ENCODE data around the gene KCP.

The KCP gene

GRCh38 chr7:128852537-128853254 is 57.8 kb downstream of the KCP start:
- FAIRE-seq: no peak

GRCh38 chr7:128849804-128850490 is 60.6 kb downstream of the KCP start:
- no peak for FAIRE-seq

GRCh38 chr7:128849156-128849515 is 61.4 kb downstream of the KCP start:
- FAIRE-seq: no peak

GRCh38 chr7:128848289-128849155 is 62.0 kb downstream of the KCP start:
- no peak for FAIRE-seq

- no peak for FAIRE-seq
Measured at GRCh38 chr7:128847721-128848211, 62.7 kb downstream of the KCP start.

DNA sequence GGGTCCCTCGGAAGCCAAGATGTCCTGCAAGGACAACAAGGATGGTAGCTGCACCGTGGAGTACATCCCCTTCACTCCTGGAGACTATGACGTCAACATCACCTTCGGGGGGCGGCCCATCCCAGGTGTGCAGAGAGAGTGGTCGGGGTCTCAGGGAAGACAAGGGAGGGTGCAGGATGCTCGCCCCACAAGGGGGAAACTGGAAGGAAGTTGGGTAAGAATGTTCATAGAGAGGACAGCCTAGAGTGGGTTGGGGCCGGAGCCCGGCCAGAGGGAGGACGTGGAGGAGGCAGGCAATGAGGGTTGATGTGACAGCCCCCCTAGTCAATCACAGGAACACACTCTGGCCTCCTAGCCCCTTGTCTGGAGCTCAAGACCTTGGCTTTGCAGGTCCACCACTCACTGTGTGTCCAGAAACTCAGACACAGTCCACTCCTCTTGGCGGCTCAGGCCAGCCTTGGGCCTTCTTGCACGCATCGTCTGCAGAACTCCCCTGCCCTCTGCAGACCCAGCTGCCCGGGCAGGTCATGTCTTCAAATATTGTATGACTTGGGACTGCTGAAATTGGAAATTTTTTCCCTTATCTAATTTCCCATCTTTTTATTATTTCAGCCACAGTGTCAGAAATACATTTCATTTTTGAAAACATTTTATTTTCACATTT is 63.6 kb downstream of the KCP start:
- no peak for FAIRE-seq

GRCh38 chr7:128845987-128846386 is 64.5 kb downstream of the KCP start:
- FAIRE-seq: no peak

GRCh38 chr7:128845475-128845874 is 65.0 kb downstream of the KCP start:
- no peak for FAIRE-seq

GRCh38 chr7:128844777-128845311 is 65.7 kb downstream of the KCP start:
- no peak for FAIRE-seq

GRCh38 chr7:128843938-128844621 is 66.4 kb downstream of the KCP start:
- FAIRE-seq: no peak

GRCh38 chr7:128842674-128843641 is 67.6 kb downstream of the KCP start:
- FAIRE-seq: no peak

GRCh38 chr7:128841921-128842673 is 68.4 kb downstream of the KCP start:
- no peak for FAIRE-seq

- no peak for FAIRE-seq
Measured at GRCh38 chr7:128841171-128841690, 69.3 kb downstream of the KCP start.

- FAIRE-seq: no peak
Measured at GRCh38 chr7:128840326-128841170, 70.0 kb downstream of the KCP start.

DNA sequence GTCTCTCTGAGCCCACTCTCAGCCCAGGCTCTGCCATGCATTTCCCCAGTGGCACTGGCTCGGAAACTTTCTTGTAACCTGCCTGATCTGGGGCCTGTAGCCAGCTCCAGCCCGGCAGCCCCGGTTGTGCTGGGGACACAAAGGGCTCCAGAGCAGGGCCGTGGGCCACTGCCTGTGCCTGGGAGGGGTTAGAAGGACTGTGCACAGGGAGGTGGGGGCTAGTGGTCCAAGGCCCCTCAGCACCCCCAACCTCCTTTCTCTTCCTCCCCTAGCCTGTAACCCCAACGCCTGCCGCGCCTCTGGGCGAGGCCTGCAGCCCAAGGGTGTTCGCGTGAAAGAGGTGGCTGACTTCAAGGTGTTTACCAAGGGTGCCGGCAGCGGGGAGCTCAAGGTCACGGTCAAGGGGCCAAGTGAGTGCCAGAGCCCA is 70.7 kb downstream of the KCP start:
- FAIRE-seq: no peak

GRCh38 chr7:128838981-128839731 is 71.4 kb downstream of the KCP start:
- no peak for FAIRE-seq

DNA sequence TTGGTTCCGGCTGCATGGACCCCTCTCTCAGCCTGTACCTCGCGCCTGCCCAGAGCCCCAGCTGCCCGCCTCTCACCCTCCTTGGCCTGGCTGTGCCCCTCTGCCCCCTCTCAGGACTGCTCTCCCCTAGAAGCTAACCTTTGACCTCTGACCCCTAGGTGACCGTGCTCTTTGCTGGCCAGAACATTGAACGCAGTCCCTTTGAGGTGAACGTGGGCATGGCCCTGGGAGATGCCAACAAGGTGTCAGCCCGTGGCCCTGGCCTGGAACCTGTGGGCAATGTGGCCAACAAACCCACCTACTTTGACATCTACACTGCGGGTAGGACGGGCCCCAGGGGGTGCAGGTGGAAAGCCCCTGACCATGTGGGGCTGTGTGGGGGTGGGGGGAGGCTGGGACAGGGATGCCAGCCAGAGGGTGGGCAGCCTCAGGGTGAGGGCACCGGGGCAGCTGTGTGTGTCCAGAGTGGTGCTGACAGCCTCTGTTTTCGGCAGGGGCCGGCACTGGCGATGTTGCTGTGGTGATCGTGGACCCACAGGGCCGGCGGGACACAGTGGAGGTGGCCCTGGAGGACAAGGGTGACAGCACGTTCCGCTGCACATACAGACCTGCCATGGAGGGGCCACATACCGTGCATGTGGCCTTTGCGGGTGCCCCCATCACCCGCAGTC is 72.3 kb downstream of the KCP start:
- no peak for FAIRE-seq

Measured in TTC549 (cell line).